ENCODE measurements around the gene STARD10. TPM values are rescaled to one million over a fixed set of nuclear protein-coding genes. Genes with fewer than 3 reads are reported as not detected.

STARD10 gene
- total RNA-seq, 2 donors from 2014 or later, result 7.7 to 16.4 TPM

GRCh38 chr11:72737336-72737735 is 56.5 kb downstream of the STARD10 start:
- Mint-ChIP-seq H3K9me3 (no peaks in the 10 kb centered on the region), H3K36me3 (ENCODE audit: low read depth) (no peaks in the 10 kb centered on the region), H3K4me1 (peaks cover 40% of the 10 kb centered on the region), H3K27me3 (no peaks in the 10 kb centered on the region), H3K4me3 (peak overlapping the region; percentile 68), H3K27ac (peak overlapping the region; percentile 93)
- no peak for ATAC-seq (replicated peaks)

GRCh38 chr11:72736452-72737069 is 57.3 kb downstream of the STARD10 start:
- Mint-ChIP-seq H3K4me1 (peaks cover 36% of the 10 kb centered on the region), H3K27me3 (no peaks in the 10 kb centered on the region), H3K9me3 (no peaks in the 10 kb centered on the region), H3K4me3 (peak overlapping the region; percentile 68), H3K36me3 (ENCODE audit: low read depth) (no peaks in the 10 kb centered on the region), H3K27ac (peak overlapping the region; percentile 93)
- peak; percentile 93 for ATAC-seq (replicated peaks)

- ATAC-seq (replicated peaks), result no peak
- no peaks in the 10 kb centered on the region for H3K36me3 Mint-ChIP-seq (ENCODE audit: low read depth)
- no peak overlapping the region for H3K27ac Mint-ChIP-seq
- no peaks in the 10 kb centered on the region for H3K27me3 Mint-ChIP-seq
- no peaks in the 10 kb centered on the region for H3K9me3 Mint-ChIP-seq
- peaks cover 26% of the 10 kb centered on the region for H3K4me1 Mint-ChIP-seq
- H3K4me3 Mint-ChIP-seq, result no peak overlapping the region
Observed at GRCh38 chr11:72735495-72736027, 58.3 kb downstream of the STARD10 start.

- no peak for ATAC-seq (replicated peaks)
- Mint-ChIP-seq H3K27ac (peak overlapping the region; percentile 77), H3K4me3 (no peak overlapping the region), H3K36me3 (ENCODE audit: low read depth) (no peaks in the 10 kb centered on the region), H3K9me3 (no peaks in the 10 kb centered on the region), H3K4me1 (peaks cover 19% of the 10 kb centered on the region), H3K27me3 (no peaks in the 10 kb centered on the region)
Observed at GRCh38 chr11:72732329-72732728, 61.5 kb downstream of the STARD10 start.

- Mint-ChIP-seq H3K36me3 (ENCODE audit: low read depth) (no peaks in the 10 kb centered on the region), H3K27ac (peak overlapping the region; percentile 5), H3K4me3 (no peak overlapping the region), H3K9me3 (no peaks in the 10 kb centered on the region), H3K4me1 (peaks cover 9% of the 10 kb centered on the region), H3K27me3 (no peaks in the 10 kb centered on the region)
- no peak for ATAC-seq (replicated peaks)
Observed at GRCh38 chr11:72730737-72731136, 63.1 kb downstream of the STARD10 start.

GRCh38 chr11:72730243-72730642 is 63.6 kb downstream of the STARD10 start:
- Mint-ChIP-seq H3K27me3 (no peaks in the 10 kb centered on the region), H3K9me3 (no peaks in the 10 kb centered on the region), H3K36me3 (ENCODE audit: low read depth) (no peaks in the 10 kb centered on the region), H3K27ac (peak overlapping the region; percentile 5), H3K4me1 (peaks cover 11% of the 10 kb centered on the region), H3K4me3 (no peak overlapping the region)
- ATAC-seq (replicated peaks), result no peak

- Mint-ChIP-seq H3K4me3 (no peak overlapping the region), H3K36me3 (ENCODE audit: low read depth) (peaks cover under 1% of the 10 kb centered on the region), H3K4me1 (peaks cover 12% of the 10 kb centered on the region), H3K27ac (peak overlapping the region; percentile 84), H3K27me3 (no peaks in the 10 kb centered on the region), H3K9me3 (no peaks in the 10 kb centered on the region)
- ATAC-seq (replicated peaks), result no peak
Observed at GRCh38 chr11:72727521-72727920, 66.3 kb downstream of the STARD10 start.

GRCh38 chr11:72726266-72727220 is 67.3 kb downstream of the STARD10 start:
- Mint-ChIP-seq H3K27ac (peak overlapping the region; percentile 64), H3K27me3 (no peaks in the 10 kb centered on the region), H3K9me3 (no peaks in the 10 kb centered on the region), H3K36me3 (ENCODE audit: low read depth) (peaks cover 10% of the 10 kb centered on the region), H3K4me1 (peaks cover 12% of the 10 kb centered on the region), H3K4me3 (no peak overlapping the region)
- no peak for ATAC-seq (replicated peaks)

- Mint-ChIP-seq H3K27me3 (no peaks in the 10 kb centered on the region), H3K27ac (peak overlapping the region; percentile 64), H3K4me3 (no peak overlapping the region), H3K4me1 (peaks cover 13% of the 10 kb centered on the region), H3K36me3 (ENCODE audit: low read depth) (peaks cover 19% of the 10 kb centered on the region), H3K9me3 (no peaks in the 10 kb centered on the region)
- no peak for ATAC-seq (replicated peaks)
Observed at GRCh38 chr11:72725724-72726028, 68.2 kb downstream of the STARD10 start.

- Mint-ChIP-seq H3K9me3 (no peaks in the 10 kb centered on the region), H3K27ac (peak overlapping the region; percentile 64), H3K27me3 (no peaks in the 10 kb centered on the region), H3K4me1 (peaks cover 18% of the 10 kb centered on the region), H3K4me3 (no peak overlapping the region), H3K36me3 (ENCODE audit: low read depth) (peaks cover 25% of the 10 kb centered on the region)
- ATAC-seq (replicated peaks), result peak; percentile 15
Observed at GRCh38 chr11:72724851-72725723, 68.8 kb downstream of the STARD10 start.

GRCh38 chr11:72724021-72724551 is 69.8 kb downstream of the STARD10 start:
- H3K27ac Mint-ChIP-seq, result peak overlapping the region; percentile 73
- peak overlapping the region; percentile 16 for H3K4me3 Mint-ChIP-seq
- no peaks in the 10 kb centered on the region for H3K27me3 Mint-ChIP-seq
- H3K4me1 Mint-ChIP-seq, result peaks cover 21% of the 10 kb centered on the region
- H3K36me3 Mint-ChIP-seq (ENCODE audit: low read depth), result peaks cover 35% of the 10 kb centered on the region
- no peaks in the 10 kb centered on the region for H3K9me3 Mint-ChIP-seq
- ATAC-seq (replicated peaks), result no peak

- H3K4me1 Mint-ChIP-seq, result peaks cover 27% of the 10 kb centered on the region
- H3K4me3 Mint-ChIP-seq, result peak overlapping the region; percentile 16
- ATAC-seq (replicated peaks), result no peak
- peaks cover 41% of the 10 kb centered on the region for H3K36me3 Mint-ChIP-seq (ENCODE audit: low read depth)
- H3K9me3 Mint-ChIP-seq, result no peaks in the 10 kb centered on the region
- no peaks in the 10 kb centered on the region for H3K27me3 Mint-ChIP-seq
- peak overlapping the region; percentile 73 for H3K27ac Mint-ChIP-seq
Observed at GRCh38 chr11:72723508-72723907, 70.3 kb downstream of the STARD10 start.

GRCh38 chr11:72722050-72722748 is 71.6 kb downstream of the STARD10 start:
- Mint-ChIP-seq H3K27me3 (no peaks in the 10 kb centered on the region), H3K4me3 (peak overlapping the region; percentile 95), H3K9me3 (no peaks in the 10 kb centered on the region), H3K27ac (peak overlapping the region; percentile 94), H3K36me3 (ENCODE audit: low read depth) (peaks cover 46% of the 10 kb centered on the region), H3K4me1 (peaks cover 30% of the 10 kb centered on the region)
- ATAC-seq (replicated peaks), result peak; percentile 91

All from activated T-helper 17 cell treated with anti-CD3 and anti-CD28 coated beads, Interleukin-2, amount 50 U/mL, for 72 hours (primary cell).